ENCODE measurements around the gene KAT8.

- TF ChIP-seq CTCF (IDR thresholded peaks at IDR 0.05) (no peak), POLR2A (IDR thresholded peaks at IDR 0.05) (no peak)
These were observed 25.7 kb downstream of the KAT8 start for GRCh38 chr16:31143011-31143693.
